GM18499 (cell line): ENCODE measurements around the gene SLC23A1.
"Not testable (repeated sequence)": the region's sequence is repeated elsewhere in the genome, so short reads cannot be mapped to it uniquely, and the experiment has no call there.

Experiments used
- ATAC-seq: cut with Tn5 transposase; IDR thresholded peaks from one replicate; pipeline ENCODE4 v1.9.1; 2021; ENCODE audit warnings: moderate number of reproducible peaks; ENCODE audit not compliant: insufficient read depth, unreplicated experiment

Gene SLC23A1

DNA sequence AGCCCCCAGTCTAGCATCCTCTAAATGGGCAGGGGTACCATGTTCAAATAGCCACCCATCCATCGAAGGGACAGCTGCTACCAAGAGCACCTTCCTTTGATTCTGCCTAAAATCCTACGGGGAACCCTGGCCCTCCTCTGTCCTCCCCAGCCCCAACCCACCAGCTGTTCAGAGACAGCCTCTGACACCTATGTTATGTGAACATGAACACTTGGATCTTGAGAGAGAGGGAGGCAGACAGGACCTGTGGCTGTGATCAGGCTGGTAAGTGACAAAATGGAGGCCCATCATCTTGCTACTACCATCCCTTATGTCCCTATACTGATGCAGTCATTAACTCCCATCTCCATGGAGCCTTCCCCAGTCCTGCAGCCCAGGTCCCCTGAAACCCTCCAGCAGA lies 8.2 kb downstream of the SLC23A1 start:
- no peak for ATAC-seq

DNA sequence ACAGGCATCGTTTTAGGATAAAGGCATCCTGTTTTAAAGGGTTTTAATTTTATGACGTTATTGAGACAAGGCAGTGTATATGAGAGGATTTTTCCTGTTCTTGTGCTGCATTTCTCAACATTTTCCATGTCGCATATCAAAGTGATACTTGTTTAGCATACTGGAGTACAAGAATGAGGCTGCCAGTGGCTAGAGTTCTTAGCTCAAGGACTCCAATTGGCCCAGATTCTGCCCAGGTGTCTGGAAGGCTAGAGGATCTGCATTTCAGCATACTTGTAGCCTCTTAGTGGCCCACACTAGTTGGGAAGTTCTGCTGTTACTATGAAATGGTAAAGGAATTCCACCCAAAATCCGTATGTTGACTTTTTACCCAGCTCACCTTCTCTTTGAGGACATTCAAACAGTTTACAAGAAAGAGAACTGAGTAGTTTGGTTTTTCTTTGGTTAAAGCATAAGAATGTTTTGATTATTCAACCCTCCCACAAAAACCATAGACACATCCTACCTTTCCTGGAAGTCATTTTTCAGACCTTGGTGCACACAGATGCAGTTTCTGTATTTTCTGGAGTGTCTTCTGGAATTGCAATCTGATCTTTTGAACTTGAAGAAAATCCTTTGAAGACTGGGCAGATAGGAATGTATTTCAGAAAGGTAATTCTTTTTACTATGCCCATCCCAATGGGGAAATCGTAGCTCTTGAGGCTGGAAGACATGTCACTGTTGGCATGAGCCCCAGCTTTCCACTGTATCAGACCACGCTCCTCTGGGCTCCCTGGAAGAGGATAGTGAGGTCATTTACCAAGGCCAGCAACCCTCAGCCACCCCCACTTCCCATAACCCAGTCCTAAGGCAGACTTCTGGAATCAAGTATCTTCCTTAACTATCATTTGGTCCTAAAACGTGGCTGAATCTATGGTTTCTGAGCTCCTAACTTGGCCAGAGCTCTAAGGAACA lies 11.3 kb downstream of the SLC23A1 start:
- no peak for ATAC-seq

DNA sequence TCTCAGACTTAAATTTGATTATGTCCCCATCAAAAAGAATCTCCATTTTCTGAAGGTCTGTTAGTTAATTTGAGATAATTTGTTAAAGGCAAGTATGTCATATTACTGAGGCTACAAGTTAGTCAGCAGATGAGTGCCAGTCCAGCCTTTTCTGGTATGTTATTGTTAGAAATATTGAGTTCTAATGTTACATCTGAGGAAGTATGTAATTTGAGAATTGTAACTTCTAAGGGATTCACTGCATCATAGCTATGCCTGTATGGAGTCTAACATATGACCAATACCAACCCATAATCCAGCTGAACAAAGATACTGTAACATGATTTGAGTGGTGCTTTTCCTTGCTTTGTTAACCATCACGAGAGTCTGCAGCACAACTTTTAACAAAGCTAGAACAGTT lies 13.9 kb downstream of the SLC23A1 start:
- ATAC-seq, result no peak

DNA sequence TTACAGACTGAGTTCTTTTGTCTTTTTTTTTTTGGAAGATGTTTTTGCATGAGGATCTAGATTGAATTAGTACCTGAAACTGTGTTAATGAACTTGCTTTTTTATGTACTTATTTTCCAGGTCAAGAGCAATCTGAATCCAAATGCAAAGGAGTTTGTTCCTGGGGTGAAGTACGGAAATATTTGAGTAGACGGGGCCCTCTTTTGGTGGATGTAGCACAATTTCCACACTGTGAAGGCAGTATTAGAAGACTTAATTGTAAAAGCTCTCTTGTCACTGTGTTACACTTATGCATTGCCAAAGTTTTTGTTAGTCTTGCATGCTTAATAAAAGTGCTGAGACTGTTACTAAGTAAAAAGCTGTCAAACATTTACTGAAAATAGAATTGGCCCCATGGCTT lies 14.5 kb downstream of the SLC23A1 start:
- ATAC-seq, result no peak

DNA sequence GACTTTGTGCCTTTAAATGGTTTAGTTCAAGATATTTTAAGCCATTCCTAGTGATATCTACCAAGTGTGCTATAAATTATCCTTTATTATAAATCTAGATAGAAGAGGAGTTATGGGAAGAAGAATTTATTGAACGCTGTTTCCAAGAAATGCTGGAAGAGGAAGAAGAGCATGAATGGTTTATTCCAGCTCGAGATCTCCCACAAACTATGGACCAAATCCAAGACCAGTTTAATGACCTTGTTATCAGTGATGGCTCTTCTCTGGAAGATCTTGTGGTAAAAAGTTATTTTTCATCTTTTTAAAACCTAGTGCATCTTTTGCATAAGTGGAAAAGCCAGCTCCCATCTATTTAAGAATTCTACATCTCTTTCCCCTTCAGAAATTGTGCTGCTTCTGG lies 18.6 kb downstream of the SLC23A1 start:
- ATAC-seq, result no peak

DNA sequence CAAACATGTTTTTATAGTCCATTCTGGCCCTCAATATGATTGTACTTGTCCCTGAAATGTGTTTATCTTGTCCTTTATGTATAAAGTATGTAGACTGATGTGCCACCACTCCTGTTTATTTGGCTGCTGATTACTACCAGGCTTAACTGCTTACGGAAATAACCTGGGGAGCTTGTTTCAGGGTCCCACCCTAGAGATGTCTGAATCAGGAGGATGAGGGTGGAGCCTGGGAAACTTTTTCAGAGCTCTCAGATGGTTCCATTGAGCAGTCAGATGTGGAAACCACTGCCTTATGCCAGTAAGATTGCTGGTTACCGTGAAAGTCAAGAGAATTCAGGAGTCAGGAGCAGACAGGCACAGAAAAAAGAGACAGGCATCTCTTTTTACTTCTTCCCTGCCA lies 19.2 kb downstream of the SLC23A1 start:
- no peak for ATAC-seq

DNA sequence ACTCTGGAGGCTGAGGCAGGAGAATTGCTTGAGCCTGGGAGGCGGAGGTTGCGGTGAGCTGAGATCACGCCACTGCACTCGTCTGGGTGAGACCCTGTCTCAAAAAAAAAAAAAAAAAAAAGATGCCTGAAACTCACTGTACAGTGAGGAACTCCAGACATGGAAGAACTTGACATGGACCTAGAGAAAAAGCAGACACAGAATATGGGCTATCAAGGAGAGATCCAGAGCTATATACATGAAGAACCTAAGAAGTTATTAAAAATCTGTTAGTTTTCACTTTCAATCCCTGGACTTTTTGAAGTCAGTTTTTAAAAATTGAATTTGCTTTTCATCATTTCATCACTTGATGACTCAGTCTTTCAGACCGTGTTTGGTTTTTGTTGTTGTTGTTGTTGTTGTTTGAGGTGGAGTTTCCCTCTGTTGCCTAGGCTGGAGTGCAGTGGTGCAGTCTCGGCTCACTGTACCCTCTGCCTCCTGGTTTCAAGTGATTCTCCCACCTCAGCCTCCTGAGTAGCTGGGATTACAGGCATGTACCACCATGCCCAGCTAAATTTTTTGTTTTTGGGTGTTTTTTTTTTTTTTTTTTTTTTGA lies 21.2 kb downstream of the SLC23A1 start:
- no peak for ATAC-seq

DNA sequence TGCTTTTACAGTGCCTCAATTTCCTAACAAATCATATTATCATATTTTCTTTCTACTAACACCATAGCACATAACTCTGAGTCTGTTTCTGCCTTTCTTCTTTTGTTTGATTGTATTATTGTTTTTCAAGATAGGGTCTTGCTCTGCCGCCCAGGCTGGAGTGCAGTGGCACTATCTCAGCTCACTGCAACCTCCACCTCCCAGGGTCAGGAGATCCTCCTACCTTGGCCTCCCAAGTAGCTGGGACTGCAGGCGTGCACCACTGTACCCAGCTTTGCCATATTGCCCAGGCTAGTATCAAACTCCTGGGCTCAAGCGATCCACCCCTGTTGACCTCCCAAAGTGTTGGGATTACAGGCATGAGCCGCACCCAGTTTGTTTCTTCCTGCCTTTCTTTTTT lies 22.7 kb downstream of the SLC23A1 start:
- no peak for ATAC-seq

DNA sequence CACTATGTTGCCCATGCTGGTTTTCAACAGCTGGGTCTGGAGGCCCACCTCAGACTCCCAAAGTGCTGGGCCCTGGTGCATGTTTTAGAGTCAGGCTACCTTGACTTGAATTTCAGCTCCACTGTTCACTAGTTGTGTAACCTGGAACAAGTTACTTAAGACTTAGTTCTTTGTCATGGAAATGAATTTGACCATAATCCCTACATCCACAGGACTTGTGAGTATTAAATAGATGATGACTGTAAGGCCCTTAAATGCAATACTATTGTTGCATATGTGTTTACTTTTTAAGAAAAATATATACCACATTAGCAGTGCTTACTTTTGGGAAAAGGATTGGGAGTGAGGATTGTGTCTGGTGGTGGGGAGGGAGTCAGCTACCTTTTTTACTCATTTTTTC lies 25.0 kb downstream of the SLC23A1 start:
- ATAC-seq, result no peak

DNA sequence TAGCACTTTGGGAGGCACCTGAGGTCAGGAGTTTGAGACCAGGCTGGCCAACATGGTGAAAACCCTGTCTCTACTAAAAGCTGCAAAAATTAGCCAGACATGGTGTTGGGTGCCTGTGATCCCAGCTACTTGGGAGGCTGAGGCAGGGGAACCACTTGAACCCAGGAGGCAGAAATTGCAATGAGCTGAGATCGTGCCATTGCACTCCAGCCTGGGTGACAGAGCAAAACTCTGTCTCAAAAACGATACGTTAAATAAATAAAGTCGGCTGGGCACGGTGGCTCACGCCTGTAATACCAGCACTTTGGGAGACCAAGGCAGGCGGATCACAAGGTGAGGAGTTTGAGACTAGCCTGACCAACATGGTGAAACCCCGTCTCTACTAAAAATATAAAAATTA lies 27.2 kb downstream of the SLC23A1 start:
- not testable (repeated sequence) for ATAC-seq

DNA sequence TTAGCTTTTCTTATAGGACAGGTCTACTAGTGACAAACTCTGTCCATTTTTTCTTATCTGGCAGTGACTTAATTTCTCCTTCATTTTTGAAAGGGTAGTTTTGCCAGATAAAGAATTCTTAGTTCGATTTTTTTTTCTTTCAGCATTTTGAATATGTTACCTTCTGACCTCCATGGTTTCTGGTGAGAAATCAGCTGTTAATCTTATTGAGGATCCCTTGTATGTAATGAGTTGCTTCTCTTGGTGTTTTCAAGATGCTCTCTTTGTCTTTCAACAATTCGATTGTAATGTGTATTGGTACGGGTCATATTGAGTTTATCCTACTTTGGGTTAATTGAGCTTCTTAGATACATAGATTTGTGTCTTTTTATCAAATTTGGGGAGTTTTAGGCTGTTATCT lies 28.9 kb downstream of the SLC23A1 start:
- no peak for ATAC-seq

DNA sequence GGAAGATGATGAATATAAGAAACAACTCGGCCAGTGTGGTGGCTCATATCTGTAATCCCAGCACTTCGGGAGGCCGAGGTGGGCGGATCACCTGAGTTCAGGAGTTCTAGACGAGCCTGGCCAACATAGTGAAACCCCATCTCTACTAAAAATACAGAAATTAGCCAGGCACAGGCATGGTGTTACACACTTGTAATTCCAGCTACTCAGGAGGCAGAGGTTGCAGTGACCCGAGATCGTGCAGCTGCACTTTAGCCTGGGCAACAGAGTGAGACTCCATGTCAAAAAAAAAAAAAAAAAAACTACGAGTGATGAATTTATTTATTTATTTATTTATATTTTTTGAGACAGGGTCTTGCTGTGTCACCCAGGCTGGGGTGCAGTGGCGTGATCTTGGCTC lies 35.2 kb downstream of the SLC23A1 start:
- not testable (repeated sequence) for ATAC-seq

DNA sequence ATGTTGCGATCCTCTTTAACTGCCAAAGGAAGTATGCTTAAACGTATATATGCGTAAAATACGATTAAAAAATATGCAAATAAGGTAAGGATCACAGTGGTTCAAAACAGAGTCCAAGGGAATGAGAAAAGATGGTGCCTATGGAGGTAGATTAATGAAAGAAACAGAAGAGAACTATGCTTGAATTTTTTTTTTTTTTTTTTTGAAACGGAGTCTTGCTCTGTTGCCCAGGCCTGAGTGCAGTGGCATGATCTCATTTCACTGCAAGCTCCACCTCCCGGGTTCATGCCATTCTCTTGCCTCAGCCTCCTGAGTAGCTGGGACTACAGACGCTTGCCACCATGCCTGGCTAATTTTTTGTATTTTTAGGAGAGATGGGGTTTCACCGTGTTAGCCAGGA lies 37.7 kb downstream of the SLC23A1 start:
- not testable (repeated sequence) for ATAC-seq

DNA sequence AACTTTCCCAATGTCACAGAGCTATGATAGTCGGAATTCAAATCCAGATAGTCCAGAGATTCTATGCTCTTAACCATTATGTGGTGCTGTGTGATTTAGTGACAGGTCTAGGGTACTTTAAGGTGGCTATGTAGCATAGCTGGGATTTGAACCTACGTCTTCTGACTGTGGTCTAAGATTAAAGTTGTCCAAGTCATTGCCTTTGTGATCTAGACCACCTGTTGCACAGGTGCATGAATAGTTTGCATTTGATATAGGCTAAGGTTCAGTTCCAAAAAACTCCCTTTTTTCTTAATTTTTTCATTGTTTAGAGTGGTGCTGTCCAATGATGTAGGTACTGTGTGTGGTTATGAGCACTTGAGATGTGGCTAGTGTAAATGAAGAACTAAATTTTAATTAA lies 38.9 kb downstream of the SLC23A1 start:
- no peak for ATAC-seq

DNA sequence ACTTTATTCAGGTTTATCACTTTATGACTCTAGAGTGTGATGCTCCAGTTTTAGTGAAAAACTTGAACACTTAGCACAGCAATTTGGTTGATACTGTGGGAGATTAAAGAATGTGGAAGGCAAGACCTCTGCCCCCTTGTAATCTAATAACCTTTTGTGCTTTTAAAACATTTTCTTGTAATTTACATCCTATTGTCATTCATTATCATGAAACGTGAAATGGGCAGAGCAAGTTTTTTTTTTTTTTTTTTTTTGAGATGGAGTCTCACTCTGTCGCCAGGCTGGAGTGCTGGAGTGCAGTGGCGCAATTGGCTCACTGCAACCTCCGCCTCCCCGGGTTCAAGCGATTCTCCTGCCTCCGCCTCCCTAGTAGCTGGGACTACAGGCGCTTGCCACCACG lies 39.6 kb downstream of the SLC23A1 start:
- ATAC-seq, result no peak

DNA sequence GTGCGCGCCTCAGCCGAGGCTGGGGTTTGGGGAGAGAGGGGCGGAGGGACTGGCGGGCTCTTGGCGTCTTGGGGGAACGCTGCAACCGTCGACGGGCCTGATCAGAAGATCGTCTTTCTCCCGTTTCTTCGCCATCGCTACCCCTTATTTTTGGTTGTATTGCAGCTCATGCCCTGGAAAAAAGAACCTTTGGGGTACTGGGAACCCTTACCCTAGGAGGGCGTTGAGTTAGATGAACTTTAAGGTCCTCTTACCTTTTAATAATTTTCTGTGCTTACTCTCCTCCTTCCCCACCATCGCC lies 40.7 kb downstream of the SLC23A1 start:
- no peak for ATAC-seq

DNA sequence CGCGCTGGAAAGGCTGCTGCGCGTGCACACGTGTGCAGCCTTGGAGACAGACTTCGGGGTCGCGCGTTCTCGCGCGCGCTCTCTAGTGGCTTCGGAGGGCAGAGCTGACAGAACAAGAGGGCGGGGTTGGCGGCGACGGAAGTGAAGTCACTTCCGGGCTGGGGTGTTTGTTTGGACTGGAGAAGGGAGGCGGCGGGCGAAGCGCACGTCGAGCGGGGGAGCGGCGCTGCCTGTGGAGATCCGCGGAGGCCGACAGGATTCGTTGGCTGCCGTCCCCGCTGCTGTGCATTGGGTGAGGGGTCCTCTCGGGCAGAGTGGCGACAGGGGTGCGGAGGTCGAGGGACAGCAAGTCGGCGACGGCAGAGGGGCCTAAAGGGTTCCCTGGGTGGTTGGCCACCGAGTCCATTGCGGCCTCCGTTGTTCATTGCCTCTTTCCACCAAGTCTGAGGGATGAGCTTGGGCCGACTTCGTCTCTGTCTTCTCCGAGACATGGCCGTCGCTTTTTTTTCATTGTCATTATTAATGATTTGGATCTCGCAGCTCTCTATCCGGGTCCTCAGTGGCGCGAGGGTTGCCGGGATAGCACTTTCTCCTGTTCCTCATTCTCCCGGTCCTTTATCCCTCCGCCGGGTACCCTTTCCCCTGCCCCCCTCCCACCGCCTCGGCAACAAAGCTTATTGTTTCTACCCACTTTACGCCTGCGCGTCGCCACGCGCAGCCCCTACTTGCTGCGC lies 41.2 kb downstream of the SLC23A1 start, which contains the start of gene PAIP2:
PAIP2 (plus strand) TSS at position 166 of the 734 bp plus-strand sequence. CDS start 21,931 bp downstream, outside the sequence.
- peak; percentile 82 for ATAC-seq

DNA sequence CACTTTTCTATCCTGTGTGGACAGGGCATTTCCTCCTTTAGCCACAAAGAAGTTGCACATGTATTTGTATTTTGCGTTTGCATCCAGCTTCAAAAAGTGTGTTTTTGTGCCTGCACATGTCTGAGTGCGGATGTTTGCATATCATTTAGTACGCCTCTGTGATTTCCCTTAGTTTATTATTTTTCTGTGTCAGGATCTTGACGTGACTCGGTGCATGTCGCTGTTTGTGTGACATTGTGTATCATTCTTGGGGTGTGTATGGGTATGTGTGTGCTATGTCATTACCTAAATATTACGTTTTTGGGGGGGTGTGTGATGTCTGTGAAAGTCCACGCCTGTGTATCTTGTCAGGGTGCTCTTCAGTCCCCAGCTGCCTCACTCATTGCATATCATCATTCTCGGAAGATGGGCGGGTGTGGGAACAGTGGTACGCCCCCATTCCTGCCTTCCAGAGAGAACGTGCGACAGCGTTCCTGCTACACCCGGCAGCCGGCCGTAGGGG lies 41.9 kb downstream of the SLC23A1 start:
- no peak for ATAC-seq

DNA sequence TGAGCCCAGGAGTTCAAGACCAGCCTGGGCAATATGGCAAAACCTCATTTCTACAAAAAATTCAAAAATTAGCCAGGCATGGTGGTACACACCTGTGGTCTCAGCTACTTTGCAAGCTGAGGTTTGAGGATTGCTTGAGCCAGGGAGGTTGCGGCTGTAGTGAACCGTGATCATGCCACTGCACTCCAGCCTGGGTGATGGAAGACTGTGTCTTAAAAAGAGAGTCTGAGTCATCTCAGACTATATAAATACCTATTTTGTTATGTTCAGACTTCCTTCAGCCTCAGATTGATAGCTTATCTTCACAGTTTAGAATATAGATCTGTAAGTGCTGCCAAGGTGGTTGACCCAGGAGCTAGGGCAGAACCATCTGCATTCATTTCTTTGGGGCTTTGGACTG lies 43.0 kb downstream of the SLC23A1 start:
- no peak for ATAC-seq

DNA sequence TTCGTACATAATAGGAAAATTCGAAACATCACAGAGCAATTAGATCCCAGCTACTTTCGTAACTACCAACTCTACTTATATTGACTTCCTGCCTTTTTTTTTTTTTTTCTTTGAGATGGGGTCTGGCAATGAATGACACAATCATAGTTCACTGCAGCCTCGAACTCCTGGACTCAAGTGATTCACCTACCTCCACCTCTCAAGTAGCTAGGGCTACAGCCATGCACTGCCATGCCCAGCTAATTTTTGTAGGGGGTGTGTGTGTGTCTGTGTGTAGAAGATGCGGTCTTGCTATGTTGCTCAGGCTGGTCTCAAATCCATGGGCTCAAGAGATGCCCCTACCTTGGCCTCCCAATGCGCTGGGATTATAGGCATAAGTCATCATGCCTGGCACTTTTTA lies 47.3 kb downstream of the SLC23A1 start:
- ATAC-seq, result no peak
